Globus pallidus (tissue), 1 donor: ENCODE results near the gene PIM2.

Experiments
- DNase-seq: peaks from one replicate; pipeline ENCODE4 v3.0.0-alpha.2; 2015; ENCODE audit warnings: low spot score

PIM2 gene

DNA sequence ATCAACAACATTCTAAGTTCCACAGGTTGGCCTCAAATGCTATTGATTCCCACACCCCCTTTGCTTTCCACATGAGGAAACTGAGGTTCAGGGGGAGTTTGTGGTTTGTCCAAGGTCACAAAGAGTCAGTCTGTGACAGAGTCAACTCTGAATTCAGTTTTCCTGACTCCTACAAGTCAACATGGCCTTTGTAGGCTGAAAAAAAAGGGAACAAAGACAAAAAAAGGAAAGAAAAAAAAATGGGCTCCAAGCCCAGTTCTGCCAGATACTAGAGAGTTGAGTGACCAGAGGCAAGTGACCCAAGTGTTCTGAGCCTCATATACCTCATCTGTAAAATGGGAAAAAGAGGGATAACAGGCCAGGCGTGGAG, 16.5 kb upstream of the PIM2 start:
- DNase-seq, result no peak

DNA sequence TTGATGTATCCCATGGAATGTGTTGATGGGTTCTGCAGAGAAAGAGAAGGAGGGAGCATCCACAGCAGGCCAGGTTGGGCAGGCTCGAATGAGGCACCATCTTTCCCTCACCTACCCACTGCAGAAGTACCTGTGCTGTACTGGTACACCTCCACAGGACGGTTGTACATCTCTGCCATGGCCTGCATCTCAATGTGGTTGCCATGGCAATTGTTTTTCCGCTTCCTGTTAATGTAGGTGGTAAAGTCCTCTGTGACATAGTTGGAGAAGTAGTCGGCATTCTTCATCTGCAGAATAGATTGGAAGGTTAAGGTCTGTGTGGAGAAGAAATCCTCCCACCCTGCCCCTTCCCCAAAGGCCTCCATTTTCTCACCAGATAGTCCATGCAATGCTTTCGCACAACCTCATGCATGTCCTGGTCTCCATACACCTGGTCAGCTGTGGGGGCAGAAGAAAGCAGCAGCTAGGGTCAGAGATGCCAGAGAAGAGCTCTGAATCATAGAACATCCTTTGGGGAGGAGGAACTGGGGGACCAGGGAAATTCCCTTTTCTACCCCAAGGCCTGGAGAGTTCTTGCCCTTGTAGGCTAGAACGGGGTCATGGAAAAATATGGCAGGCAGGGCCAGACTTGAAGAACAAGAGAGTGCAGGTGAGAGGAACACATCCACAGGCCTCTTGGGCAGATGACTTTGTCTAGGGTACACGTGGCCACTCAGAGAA, 15.9 kb upstream of the PIM2 start:
- DNase-seq, result no peak

DNA sequence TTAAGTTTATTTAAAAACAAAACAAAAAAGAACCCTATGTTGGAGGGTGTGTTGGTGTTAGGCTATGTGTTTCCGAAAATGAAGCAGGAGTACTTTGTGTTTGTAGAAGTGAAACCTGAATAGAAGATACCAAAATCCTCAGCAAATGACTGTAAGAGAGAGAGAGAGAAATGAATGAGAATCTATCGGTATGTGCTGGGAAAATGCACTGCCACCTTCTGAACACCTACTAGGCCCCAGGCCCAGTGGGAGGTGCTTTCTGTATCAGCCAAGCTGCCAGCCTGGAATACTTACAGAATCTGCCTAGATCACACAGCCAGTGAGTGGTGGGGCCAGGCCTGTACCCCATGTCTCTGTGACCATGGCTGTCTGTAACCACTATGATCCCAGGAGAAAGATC, 14.9 kb upstream of the PIM2 start:
- no peak for DNase-seq

DNA sequence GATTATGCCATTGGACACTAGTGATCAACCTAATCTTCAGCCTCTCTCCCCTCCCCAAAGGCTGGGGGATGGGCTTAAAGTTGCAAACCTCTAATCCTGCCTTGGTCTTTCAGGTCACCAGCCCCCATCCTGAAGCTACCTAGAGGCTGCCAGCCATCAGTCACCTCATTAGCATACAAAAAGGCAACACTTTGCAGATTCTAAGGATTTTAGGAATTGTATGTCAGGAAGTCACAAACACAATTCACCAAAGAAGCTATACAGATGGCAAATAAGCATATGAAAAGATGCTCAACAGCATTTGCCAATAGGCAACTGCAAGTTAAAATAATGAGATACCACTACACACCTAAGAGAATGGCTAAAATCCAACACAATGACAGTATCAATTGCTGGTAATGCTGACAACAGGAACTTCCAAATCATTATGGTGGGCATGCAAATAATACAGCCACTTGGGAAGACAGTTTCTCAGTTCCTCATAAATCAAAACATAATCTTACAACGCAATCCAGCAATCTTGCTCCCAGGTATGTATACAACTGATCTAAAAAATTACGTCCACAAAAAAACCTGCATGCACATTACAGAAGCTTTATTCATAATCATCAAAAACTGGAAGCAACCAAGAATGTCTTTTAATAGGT, 9.0 kb upstream of the PIM2 start:
- DNase-seq, result no peak

DNA sequence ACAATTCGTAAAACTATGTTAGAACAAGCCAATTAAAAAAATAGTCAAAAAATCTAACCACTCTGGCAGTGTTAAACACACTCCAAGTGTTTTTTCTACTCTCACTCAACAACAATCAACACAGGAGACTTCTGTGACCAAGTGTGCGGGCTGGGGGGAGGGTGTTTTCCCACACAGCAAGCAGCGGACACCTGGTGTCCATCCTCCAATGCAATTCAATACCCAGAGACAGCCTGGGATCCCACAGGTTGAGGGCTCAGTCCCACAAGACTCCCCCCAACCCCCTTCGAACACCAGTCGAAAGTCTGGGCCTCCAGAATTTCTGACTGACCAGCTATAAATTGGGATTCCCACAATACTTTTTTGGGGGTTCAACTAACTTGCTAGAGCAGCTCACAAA, 8.3 kb upstream of the PIM2 start:
- no peak for DNase-seq

DNA sequence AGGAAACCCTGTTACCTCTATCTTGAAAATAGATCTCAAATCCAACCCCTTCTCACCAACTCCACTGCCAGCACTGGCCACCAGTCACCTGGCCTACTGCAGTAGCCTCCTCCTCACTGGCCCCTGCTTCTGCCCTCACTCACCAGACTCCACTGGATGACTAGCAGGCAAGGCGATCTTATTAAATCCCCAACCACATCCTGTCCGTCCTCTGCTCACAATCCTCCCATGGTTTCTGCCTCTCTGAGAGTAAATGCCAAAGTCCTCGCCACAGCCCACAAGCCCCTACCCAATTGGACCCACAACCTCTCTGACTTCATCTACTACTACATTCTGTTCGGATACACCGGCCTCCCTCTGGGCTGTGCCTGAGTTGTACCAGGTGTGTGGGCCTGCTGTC, 5.4 kb upstream of the PIM2 start:
- no peak for DNase-seq

DNA sequence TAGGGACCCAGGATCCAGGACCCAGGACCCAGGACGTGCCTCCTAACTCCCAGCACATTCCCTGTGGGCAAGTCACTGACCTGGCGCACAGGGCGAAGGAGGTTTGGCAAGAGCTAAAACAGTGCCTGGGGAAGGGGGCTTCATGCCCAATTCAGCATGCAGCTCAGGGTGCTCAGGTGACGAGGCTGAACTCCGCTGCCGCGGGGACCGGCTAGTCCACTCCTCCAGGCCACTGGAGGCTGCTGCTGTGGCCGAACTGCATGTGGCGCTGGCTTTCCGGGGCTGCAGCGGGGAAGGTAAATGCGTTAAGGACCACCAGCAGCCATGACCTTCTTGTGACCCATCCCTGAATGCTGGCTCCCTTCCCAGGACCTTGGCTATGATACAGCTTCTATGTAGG, 4.9 kb upstream of the PIM2 start:
- DNase-seq, result no peak

DNA sequence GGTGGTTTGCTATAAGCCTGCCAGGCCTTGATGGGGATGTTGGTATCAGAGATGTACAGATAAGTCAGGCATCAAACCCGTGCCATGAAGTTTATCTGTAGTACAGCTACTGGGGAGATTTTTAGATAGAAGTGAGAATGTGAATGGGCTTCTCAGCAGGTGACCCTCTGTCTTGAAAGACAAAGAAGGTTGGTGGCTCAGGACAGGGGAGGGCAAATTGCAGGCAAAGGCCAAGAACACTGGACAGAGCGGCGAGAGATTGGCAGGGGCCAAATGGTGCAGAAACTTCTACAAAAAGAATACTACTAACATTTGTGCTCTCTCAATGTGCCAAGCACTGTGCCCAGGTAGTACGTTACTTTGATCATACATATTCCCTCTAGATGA, 1.9 kb upstream of the PIM2 start:
- DNase-seq, result no peak

DNA sequence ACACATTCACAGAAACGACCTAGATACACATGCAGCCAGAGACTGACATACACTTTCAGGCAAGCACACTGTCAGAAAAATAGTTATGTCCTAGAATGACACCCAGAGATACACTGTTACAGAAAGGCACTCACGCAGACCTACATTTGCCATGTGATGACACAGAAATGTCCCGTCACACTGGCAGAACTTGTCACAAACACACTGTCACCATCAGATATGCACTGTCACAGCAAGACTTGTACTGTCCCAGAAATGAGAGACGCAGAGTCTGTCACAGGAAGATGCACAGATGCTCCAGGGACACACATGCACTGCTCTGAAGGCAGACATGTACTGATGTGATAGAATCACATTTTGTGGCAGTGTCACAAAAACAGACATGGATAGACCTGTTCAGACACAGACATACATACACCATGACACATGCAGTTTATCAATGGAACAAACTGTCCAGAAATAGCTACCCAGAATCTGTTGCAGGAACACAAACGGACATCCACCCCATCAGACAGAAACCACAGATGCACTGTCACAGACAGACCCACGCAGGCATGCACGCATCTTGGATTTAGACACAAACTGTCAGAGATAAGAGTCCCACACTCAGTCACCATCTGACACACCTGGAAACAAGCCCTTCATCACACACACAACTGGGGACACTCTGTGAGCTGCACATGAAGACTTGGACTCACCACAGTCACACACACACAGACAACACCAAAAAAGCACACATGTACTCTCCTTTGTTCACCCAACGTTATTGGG, 1.3 kb upstream of the PIM2 start:
- no peak for DNase-seq

DNA sequence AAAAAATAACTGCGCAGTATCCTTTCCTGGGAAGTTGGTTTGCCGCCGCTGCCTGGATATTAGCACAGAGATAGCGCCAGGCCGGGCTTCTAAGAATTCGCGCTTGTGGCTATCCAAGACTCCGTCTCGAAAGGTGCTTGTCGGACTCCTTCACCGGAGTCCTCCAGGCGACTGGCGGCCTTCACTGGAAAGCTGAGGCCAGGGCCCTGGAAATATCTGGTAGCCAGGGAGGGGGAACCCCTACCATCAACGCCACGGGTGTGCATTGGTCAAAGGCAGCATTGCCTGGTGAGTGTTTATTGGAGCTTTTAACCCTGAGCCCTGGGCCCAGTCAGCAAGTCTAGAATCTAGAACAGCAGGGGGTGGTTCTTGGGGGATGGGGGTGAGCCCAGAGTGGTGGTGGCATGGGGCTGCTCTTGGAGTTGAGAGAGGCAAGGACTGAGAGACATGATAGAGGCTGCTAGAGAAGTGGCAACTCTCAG, 577 bp upstream of the PIM2 start:
- no peak for DNase-seq

DNA sequence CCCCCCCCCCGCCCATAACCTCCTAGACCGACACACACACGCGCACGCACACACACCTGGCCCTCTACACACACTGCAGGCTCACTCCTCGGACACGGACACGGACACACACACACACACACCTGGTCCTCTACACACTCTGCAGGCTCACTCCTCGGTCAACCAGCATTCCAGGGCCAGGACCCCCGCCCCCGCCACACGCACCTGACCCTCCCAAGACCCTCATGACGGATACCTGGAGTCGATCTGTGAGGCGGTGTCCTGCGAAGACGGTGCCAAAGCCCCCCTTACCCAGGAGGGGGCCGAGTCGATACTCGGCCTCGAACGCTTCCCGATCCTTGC, 552 bp downstream of the PIM2 start:
- no peak for DNase-seq

DNA sequence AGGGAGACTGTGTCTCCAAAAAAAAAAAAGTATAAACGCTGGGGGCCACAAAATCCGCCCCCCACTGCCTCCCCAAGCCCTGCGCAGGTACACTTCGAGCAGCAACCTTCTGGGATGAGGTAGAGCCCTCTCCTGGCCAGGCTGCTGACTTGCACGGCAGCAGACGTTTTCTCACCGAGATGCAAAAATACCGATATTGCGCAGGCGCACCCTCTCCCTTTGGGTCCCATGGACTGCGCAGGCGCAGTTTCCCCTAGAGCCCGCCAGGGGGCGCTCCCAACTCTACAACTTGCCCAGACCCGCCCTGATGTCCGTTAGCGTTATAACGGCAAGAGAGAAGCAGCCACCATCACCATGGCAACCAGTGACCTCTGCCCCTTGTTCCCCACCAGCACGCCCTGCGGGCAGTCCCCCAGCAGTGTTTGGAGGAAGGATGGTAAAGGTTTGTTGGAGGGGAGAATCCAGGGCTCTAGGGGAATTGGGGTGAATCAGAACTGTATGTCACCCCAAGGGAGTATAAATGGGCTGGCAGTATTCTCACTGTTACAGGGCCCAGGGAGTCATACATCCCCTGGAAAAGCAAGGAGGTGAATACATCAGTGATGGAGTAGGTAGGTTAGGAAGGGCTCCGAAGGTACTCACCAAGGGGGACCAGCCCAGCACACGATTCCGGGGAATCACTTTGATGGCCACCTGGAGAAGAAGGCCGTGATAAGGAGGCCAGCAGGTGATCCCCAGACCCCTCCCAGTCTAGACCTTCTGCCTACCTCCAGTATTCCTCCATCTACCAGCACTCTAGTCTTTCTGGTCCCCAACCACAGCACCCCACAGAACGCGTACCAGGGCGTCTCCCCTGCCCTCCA, 1.5 kb downstream of the PIM2 start:
- DNase-seq, result peak; percentile 82

DNA sequence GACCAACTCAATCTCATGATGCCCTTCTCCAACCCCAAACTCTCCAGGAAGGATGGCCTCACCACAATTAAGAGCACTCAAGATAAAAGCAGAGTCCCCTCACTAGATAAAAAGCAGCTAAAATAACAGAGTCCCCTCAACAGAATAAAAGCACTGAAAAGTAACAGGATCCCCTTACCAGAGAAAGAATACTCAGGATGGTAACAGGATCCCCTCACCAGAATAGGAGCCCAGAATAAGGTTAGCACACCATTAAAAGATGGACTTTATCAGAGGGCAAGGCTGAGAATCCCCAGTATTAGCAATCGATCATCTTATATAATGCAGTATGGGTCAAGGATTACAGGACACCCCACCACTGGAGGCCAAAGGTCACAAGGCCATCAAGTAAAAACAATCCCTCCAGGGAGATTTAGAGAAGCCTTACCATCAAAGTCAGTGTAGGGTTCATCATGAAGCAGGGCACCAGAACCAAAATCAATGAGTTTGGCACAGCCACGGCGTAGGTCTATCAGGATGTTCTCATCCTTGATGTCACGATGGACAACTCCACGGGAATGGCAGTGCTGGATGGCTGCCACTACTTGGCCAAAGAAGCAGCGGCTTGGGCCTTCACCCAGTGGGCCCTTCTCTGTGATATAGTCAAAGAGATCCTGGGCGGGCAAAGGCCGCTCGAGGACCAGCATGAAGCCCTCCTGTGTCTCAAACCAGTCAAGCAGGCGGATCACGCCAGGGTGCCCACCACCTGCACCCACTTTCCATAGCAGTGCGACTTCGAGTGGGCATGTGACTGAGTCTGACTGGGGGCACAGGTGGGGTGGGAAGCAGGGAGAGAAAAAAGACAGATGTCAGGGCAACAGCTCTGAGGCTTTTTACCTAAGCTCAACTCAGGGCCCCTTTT, 4.0 kb downstream of the PIM2 start:
- DNase-seq, result no peak

DNA sequence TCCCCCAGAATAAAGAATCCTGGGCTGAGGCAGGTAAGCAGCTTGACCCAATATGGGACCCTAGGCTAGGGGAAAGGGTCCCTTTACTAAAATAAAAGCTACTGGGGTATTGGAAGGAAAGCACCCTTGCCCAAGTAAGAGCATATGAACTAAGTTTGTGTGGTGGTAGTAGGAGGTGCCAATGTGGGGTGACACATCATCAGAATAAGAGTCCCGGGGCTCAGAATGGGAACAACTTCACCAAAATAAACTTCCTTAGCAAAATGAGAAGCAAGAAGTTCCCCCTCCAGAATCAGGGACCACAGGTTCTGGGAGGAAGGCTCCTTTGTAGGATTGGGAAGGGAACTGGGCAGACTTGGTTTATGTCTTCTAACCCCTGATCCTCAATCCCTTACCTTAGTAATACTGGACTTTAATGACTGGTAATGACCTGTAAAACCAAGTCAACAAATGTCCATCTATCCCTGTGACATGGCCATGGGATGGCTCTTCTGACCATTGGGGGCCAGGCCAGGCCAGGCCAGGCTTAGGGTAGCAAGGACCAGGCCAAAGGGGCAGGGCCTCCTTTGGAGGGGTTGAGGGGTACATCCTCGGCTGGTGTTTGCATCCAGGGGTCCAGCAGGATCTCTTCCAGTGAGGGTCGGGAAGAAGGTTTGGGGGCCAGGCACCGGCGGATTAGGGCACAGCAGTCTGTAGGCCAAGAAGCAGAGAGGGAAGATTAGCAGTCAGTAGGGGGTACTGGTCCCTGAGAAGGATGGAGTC, 5.0 kb downstream of the PIM2 start:
- DNase-seq, result no peak

DNA sequence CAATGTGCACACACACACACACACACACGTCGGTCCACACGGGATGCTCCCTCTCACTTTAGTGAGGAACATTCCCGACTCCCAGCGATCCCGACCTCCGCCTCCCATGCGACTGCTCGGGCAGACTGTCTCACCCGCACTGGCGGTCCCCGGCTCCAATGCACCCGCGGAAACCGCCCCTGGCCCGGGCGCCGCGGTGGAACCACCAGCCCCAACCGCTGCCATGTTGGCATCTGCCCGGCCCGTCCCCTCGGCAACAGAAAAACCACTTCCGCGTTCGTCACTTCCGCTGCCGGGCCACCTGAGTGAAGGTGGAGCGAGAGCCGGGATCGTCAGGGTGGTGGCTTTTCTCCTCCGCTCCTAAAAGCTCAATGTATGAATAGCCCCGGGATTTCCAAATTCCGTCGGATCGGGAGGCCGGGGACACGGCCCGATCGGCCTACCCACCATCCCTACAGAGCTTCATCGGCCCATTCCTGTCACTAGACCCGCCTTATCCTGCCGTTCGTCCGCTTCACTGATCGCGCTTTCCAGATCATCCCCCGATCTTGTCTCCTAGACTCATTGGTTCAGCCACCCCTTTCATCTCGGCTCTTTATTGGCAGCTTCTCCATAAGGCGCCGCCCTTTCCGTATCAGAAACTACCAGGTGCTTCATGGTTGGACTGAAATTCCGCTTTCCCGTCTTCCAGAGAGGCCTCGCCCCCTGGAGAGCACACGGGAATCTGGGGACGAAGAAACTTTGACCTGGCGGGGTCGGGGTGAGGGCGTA, 7.2 kb downstream of the PIM2 start, which contains the start of gene SLC35A2:
SLC35A2 (minus strand) TSS at position 235 of the 771 bp plus-strand sequence; CDS start at position 225, 10 bp downstream.
- DNase-seq, result peak; percentile 71

DNA sequence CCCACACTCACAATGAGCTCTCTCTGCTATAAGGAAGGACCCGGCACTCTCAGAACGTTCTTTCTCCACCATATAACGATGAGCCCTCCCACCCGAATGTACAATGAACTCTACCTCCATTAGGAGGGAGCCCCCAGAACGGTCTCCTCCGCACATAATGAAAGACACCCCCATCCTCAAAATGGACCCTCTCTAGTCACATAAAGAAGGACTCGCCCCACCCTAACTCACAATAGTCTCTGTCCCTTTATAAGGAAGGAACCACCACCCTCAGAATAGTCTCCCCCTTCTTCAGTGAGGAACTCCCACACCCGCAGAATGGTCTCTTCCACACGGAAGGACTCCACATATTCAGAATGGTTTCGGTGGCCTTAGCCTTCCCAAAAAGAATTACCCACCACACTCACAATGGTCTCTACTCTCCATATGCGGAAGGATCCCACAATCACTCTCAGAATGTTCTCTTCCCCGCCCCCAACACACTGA, 7.9 kb downstream of the PIM2 start:
- DNase-seq, result no peak

DNA sequence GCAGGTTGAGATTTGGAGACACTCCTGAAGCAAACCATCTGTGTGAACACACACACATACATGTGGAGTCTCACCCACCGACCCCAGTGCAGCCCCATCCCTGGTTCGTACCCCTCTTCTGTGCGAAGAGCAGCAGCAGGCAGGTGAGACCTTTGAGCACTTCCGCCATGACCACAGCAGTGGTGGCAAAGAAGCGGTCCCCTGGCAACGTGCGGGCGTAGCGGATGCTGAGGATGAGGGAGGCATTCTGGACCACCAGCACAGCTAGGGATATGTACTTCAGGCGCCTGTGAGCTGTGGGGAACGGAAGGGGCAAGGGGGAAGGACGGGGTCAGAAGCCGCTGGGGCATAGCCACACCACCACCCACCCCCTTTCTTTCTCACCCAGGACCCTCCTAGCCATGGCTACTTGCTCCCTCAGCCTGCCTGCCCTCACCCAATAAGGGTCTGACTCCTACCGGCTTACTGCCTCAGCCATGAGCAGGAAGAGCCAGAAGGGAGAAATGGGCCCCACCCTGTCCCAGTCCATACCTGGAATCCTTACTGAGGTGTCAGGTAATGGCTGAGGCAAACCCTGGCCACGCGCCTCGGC, 9.0 kb downstream of the PIM2 start:
- no peak for DNase-seq

DNA sequence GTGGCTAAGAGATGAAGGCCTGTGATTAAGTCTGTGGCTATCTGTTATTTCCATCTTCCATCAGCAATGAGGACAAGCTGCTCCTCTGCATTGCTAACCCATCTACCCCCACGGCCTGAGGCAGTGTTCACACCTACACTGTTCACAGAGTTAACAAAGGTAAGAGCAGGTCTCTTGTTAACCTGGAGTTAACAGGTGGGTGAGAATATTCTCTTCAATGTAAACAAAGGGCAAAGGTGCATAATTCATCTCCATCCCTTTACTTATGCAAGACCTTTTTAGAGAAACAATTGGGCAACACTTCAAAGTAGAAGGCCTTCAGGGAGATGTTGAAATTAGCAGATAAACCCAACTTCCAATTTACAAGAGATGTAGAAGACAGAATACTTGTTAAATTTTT, 10.2 kb downstream of the PIM2 start:
- DNase-seq, result no peak
